ENCODE data around the gene CDC42EP4.
"Not testable (repeated sequence)": the region's sequence is repeated elsewhere in the genome, so short reads cannot be mapped to it uniquely, and the experiment has no call there.

CDC42EP4 gene

GRCh38 chr17:73268582-73269328 is 43.0 kb downstream of the CDC42EP4 start:
- Histone ChIP-seq H3K4me3 (ENCODE audit: low read length in 2 of 2) (no peak overlapping the region), H3K9me3 (ENCODE audit: control insufficient read depth in 2 of 2, low read length in 2 of 2) (no peaks in the 10 kb centered on the region), H3K9ac (ENCODE audit: low read depth in 1 of 2, low read length in 2 of 2) (no peak overlapping the region), H3K27me3 (ENCODE audit: control insufficient read depth in 2 of 2, insufficient read depth in 2 of 2, low read length in 2 of 2) (no peaks in the 10 kb centered on the region), H3K4me1 (ENCODE audit: control insufficient read depth in 2 of 2, insufficient read depth in 2 of 2, low read length in 2 of 2) (peaks cover 0 to 13% of the 10 kb centered on the region in 2 donors), H3K27ac (ENCODE audit: low read depth in 2 of 2, low read length in 2 of 2) (no peak overlapping the region), H3K36me3 (ENCODE audit: control insufficient read depth in 2 of 2, insufficient read depth in 2 of 2, low read length in 2 of 2) (no peaks in the 10 kb centered on the region)

GRCh38 chr17:73267648-73268537 is 43.9 kb downstream of the CDC42EP4 start:
- no peaks in the 10 kb centered on the region for H3K9me3 ChIP-seq (ENCODE audit: control insufficient read depth in 2 of 2, low read length in 2 of 2)

GRCh38 chr17:73266796-73267195 is 45.0 kb downstream of the CDC42EP4 start:
- H3K27me3 ChIP-seq (ENCODE audit: control insufficient read depth in 2 of 2, insufficient read depth in 2 of 2, low read length in 2 of 2) = no peaks in the 10 kb centered on the region
- no peak overlapping the region for H3K27ac ChIP-seq (ENCODE audit: low read depth in 2 of 2, low read length in 2 of 2)
- no peaks in the 10 kb centered on the region for H3K9me3 ChIP-seq (ENCODE audit: control insufficient read depth in 2 of 2, low read length in 2 of 2)
- H3K9ac ChIP-seq (ENCODE audit: low read depth in 1 of 2, low read length in 2 of 2) = no peak overlapping the region
- no peak overlapping the region for H3K4me3 ChIP-seq (ENCODE audit: low read length in 2 of 2)
- H3K4me1 ChIP-seq (ENCODE audit: control insufficient read depth in 2 of 2, insufficient read depth in 2 of 2, low read length in 2 of 2) = peaks cover 13 to 28% of the 10 kb centered on the region in 2 donors
- no peaks in the 10 kb centered on the region for H3K36me3 ChIP-seq (ENCODE audit: control insufficient read depth in 2 of 2, insufficient read depth in 2 of 2, low read length in 2 of 2)

More at GRCh38 chr17:73267648-73268537, 43.9 kb downstream of the CDC42EP4 start:
- Histone ChIP-seq H3K9ac (ENCODE audit: low read depth in 1 of 2, low read length in 2 of 2) (peak overlapping the region in 1 of 2 donors; percentile 25), H3K4me1 (ENCODE audit: control insufficient read depth in 2 of 2, insufficient read depth in 2 of 2, low read length in 2 of 2) (peaks cover 2 to 18% of the 10 kb centered on the region in 2 donors), H3K4me3 (ENCODE audit: low read length in 2 of 2) (no peak overlapping the region), H3K36me3 (ENCODE audit: control insufficient read depth in 2 of 2, insufficient read depth in 2 of 2, low read length in 2 of 2) (no peaks in the 10 kb centered on the region), H3K27ac (ENCODE audit: low read depth in 2 of 2, low read length in 2 of 2) (peak overlapping the region in 1 of 2 donors; percentile 48), H3K27me3 (ENCODE audit: control insufficient read depth in 2 of 2, insufficient read depth in 2 of 2, low read length in 2 of 2) (no peaks in the 10 kb centered on the region)

GRCh38 chr17:73265646-73266640 is 45.9 kb downstream of the CDC42EP4 start:
- Histone ChIP-seq H3K9ac (ENCODE audit: low read depth in 1 of 2, low read length in 2 of 2) (no peak overlapping the region), H3K4me3 (ENCODE audit: low read length in 2 of 2) (no peak overlapping the region), H3K9me3 (ENCODE audit: control insufficient read depth in 2 of 2, low read length in 2 of 2) (no peaks in the 10 kb centered on the region), H3K4me1 (ENCODE audit: control insufficient read depth in 2 of 2, insufficient read depth in 2 of 2, low read length in 2 of 2) (peaks cover 16 to 33% of the 10 kb centered on the region in 2 donors), H3K27ac (ENCODE audit: low read depth in 2 of 2, low read length in 2 of 2) (no peak overlapping the region), H3K36me3 (ENCODE audit: control insufficient read depth in 2 of 2, insufficient read depth in 2 of 2, low read length in 2 of 2) (no peaks in the 10 kb centered on the region), H3K27me3 (ENCODE audit: control insufficient read depth in 2 of 2, insufficient read depth in 2 of 2, low read length in 2 of 2) (no peaks in the 10 kb centered on the region)

GRCh38 chr17:73264448-73264847 is 47.4 kb downstream of the CDC42EP4 start:
- H3K9ac ChIP-seq (ENCODE audit: low read depth in 1 of 2, low read length in 2 of 2); H3K9me3 ChIP-seq (ENCODE audit: control insufficient read depth in 2 of 2, low read length in 2 of 2); H3K27me3 ChIP-seq (ENCODE audit: control insufficient read depth in 2 of 2, insufficient read depth in 2 of 2, low read length in 2 of 2); H3K27ac ChIP-seq (ENCODE audit: low read depth in 2 of 2, low read length in 2 of 2); H3K36me3 ChIP-seq (ENCODE audit: control insufficient read depth in 2 of 2, insufficient read depth in 2 of 2, low read length in 2 of 2); H3K4me3 ChIP-seq (ENCODE audit: low read length in 2 of 2): not testable (repeated sequence)
- peaks cover 16 to 32% of the 10 kb centered on the region in 2 donors for H3K4me1 ChIP-seq (ENCODE audit: control insufficient read depth in 2 of 2, insufficient read depth in 2 of 2, low read length in 2 of 2)

GRCh38 chr17:73262676-73263642 is 48.8 kb downstream of the CDC42EP4 start:
- Histone ChIP-seq H3K4me3 (ENCODE audit: low read length in 2 of 2) (no peak overlapping the region), H3K4me1 (ENCODE audit: control insufficient read depth in 2 of 2, insufficient read depth in 2 of 2, low read length in 2 of 2) (peaks cover 16 to 26% of the 10 kb centered on the region in 2 donors), H3K9me3 (ENCODE audit: control insufficient read depth in 2 of 2, low read length in 2 of 2) (no peaks in the 10 kb centered on the region), H3K27me3 (ENCODE audit: control insufficient read depth in 2 of 2, insufficient read depth in 2 of 2, low read length in 2 of 2) (no peaks in the 10 kb centered on the region), H3K27ac (ENCODE audit: low read depth in 2 of 2, low read length in 2 of 2) (peak overlapping the region; percentile 79 to 85), H3K36me3 (ENCODE audit: control insufficient read depth in 2 of 2, insufficient read depth in 2 of 2, low read length in 2 of 2) (no peaks in the 10 kb centered on the region), H3K9ac (ENCODE audit: low read depth in 1 of 2, low read length in 2 of 2) (peak overlapping the region in 1 of 2 donors; percentile 70)

GRCh38 chr17:73261952-73262675 is 49.7 kb downstream of the CDC42EP4 start:
- Histone ChIP-seq H3K27ac (ENCODE audit: low read depth in 2 of 2, low read length in 2 of 2) (peak overlapping the region; percentile 79 to 85), H3K36me3 (ENCODE audit: control insufficient read depth in 2 of 2, insufficient read depth in 2 of 2, low read length in 2 of 2) (no peaks in the 10 kb centered on the region), H3K4me1 (ENCODE audit: control insufficient read depth in 2 of 2, insufficient read depth in 2 of 2, low read length in 2 of 2) (peaks cover 16 to 22% of the 10 kb centered on the region in 2 donors), H3K4me3 (ENCODE audit: low read length in 2 of 2) (peak overlapping the region; percentile 42 to 48), H3K27me3 (ENCODE audit: control insufficient read depth in 2 of 2, insufficient read depth in 2 of 2, low read length in 2 of 2) (no peaks in the 10 kb centered on the region), H3K9ac (ENCODE audit: low read depth in 1 of 2, low read length in 2 of 2) (peak overlapping the region; percentile 41 to 70), H3K9me3 (ENCODE audit: control insufficient read depth in 2 of 2, low read length in 2 of 2) (no peaks in the 10 kb centered on the region)

GRCh38 chr17:73261617-73261951 is 50.2 kb downstream of the CDC42EP4 start, which contains the start of gene CPSF4L:
Gene CPSF4L (minus strand): TSS chr17:73261880. CDS start chr17:73261818, 62 bp downstream.
- peak within 1 kb of the TSS; percentile 79 to 85 for H3K27ac ChIP-seq (ENCODE audit: low read depth in 2 of 2, low read length in 2 of 2)
- H3K4me1 ChIP-seq (ENCODE audit: control insufficient read depth in 2 of 2, insufficient read depth in 2 of 2, low read length in 2 of 2) = peaks cover 16 to 22% of the 10 kb centered on the region in 2 donors
- H3K9ac ChIP-seq (ENCODE audit: low read depth in 1 of 2, low read length in 2 of 2) = peak within 1 kb of the TSS; percentile 41 to 70
- H3K4me3 ChIP-seq (ENCODE audit: low read length in 2 of 2) = peak within 1 kb of the TSS; percentile 42 to 48
- H3K27me3 ChIP-seq (ENCODE audit: control insufficient read depth in 2 of 2, insufficient read depth in 2 of 2, low read length in 2 of 2) = no peaks in the 10 kb centered on the region
- H3K36me3 ChIP-seq (ENCODE audit: control insufficient read depth in 2 of 2, insufficient read depth in 2 of 2, low read length in 2 of 2) = no peaks in the 10 kb centered on the region
- no peaks in the 10 kb centered on the region for H3K9me3 ChIP-seq (ENCODE audit: control insufficient read depth in 2 of 2, low read length in 2 of 2)

All from mucosa of rectum (tissue), 2 donors.